SK-N-SH treated with all-trans-retinoic acid at 6 μM for 48 hours (cell line): Measurements from ENCODE around the gene FBXL12.

Experiments used
- ARNTL ChIP-seq: fragments of 450-650 bp; formaldehyde crosslinking; IDR thresholded peaks from 2 replicates; pipeline ENCODE4 v1.5.0; 2020; ENCODE audit warnings: low read depth, mild to moderate bottlenecking, moderate library complexity, borderline replicate concordance
- CREB5 ChIP-seq: fragments of 250-450 bp; sonication (Bioruptor Pico); IDR thresholded peaks from 2 replicates; pipeline ENCODE4 v1.5.1; 2020; ENCODE audit warnings: low read depth, mild to moderate bottlenecking, moderate library complexity
- CSDC2 ChIP-seq: fragments of 250-450 bp; sonication (Bioruptor Pico); IDR thresholded peaks from 2 replicates; pipeline ENCODE4 v1.5.0; 2020; ENCODE audit warnings: mild to moderate bottlenecking, moderate library complexity
- ESRRG ChIP-seq: fragments of 250-450 bp; sonication (Bioruptor Pico); IDR thresholded peaks from 2 replicates; pipeline ENCODE4 v1.6.1; 2021; ENCODE audit warnings: mild to moderate bottlenecking
- ISL1 ChIP-seq: fragments of 250-450 bp; sonication (Bioruptor Pico); IDR thresholded peaks from 2 replicates; pipeline ENCODE4 v2.1.2; 2022; ENCODE audit warnings: mild to moderate bottlenecking, moderate library complexity
- OSR1 ChIP-seq: fragments of 250-450 bp; sonication (Bioruptor Pico); IDR thresholded peaks from 2 replicates; pipeline ENCODE4 v1.8.0; 2022; ENCODE audit warnings: moderate library complexity, mild to moderate bottlenecking, inconsistent platforms
- PATZ1 ChIP-seq: fragments of 250-450 bp; sonication (Bioruptor Pico); IDR thresholded peaks from 2 replicates; pipeline ENCODE4 v1.8.0; 2020; ENCODE audit warnings: mild to moderate bottlenecking, moderate library complexity, borderline replicate concordance
- PPARA ChIP-seq: fragments of 250-450 bp; sonication (Bioruptor Pico); IDR thresholded peaks from 2 replicates; pipeline ENCODE4 v1.5.0; 2020; ENCODE audit warnings: mild to moderate bottlenecking, borderline replicate concordance
- SNAI2 ChIP-seq: fragments of 250-450 bp; sonication (Bioruptor Pico); IDR thresholded peaks from 2 replicates; pipeline ENCODE4 v1.5.0; 2020; ENCODE audit warnings: mild to moderate bottlenecking, moderate library complexity
- TCF4 ChIP-seq: fragments of 250-450 bp; sonication (Bioruptor Pico); IDR thresholded peaks from 2 replicates; pipeline ENCODE4 v1.8.0; 2021; ENCODE audit warnings: mild to moderate bottlenecking, moderate library complexity, borderline replicate concordance
- TOX ChIP-seq: fragments of 250-450 bp; sonication (Bioruptor Pico); IDR thresholded peaks from 2 replicates; pipeline ENCODE4 v1.8.0; 2021; ENCODE audit warnings: mild to moderate bottlenecking, moderate library complexity, borderline replicate concordance
- TSHZ2 ChIP-seq: fragments of 250-450 bp; sonication (Bioruptor Pico); IDR thresholded peaks from 2 replicates; pipeline ENCODE4 v1.5.0; 2020; ENCODE audit warnings: mild to moderate bottlenecking, moderate library complexity
- ZFP3 ChIP-seq: fragments of 250-450 bp; sonication (Bioruptor Pico); IDR thresholded peaks from 2 replicates; pipeline ENCODE4 v1.5.0; 2020; ENCODE audit warnings: mild to moderate bottlenecking, moderate library complexity
- ZNF8 ChIP-seq: fragments of 450-650 bp; formaldehyde crosslinking; IDR thresholded peaks from 2 replicates; pipeline ENCODE4 v1.5.0; 2020; ENCODE audit warnings: mild to moderate bottlenecking, moderate library complexity

- TF ChIP-seq TSHZ2 (CRISPR knock-in tag) = no peak
- no peak for TF ChIP-seq TCF4
- TF ChIP-seq ZFP3 (CRISPR knock-in tag) = no peak
- TF ChIP-seq ESRRG (CRISPR knock-in tag) = no peak
- TF ChIP-seq ARNTL (CRISPR knock-in tag) = no peak
- TF ChIP-seq TOX (CRISPR knock-in tag) = no peak
- TF ChIP-seq PPARA = no peak
- TF ChIP-seq CREB5 = no peak
- TF ChIP-seq SNAI2 (CRISPR knock-in tag) = no peak
- no peak for TF ChIP-seq ISL1 (CRISPR knock-in tag)
- TF ChIP-seq PATZ1 (CRISPR knock-in tag) = no peak
- no peak for TF ChIP-seq CSDC2
- no peak for TF ChIP-seq ZNF8 (CRISPR knock-in tag)
- no peak for TF ChIP-seq OSR1
Observed at GRCh38 chr19:9860407-9860806, 41.5 kb upstream of the FBXL12 start.
